Activated T-cell treated with anti-CD3 and anti-CD28 coated beads, Interleukin-2, amount 50 U/mL, for 24 hours (primary cell): Measurements from ENCODE around the gene LEMD2.
"Not testable (repeated sequence)": the region's sequence is repeated elsewhere in the genome, so short reads cannot be mapped to it uniquely, and the experiment has no call there.

ENCODE experiments used
- DNase-seq: peaks from one replicate; pipeline ENCODE4 v3.0.0-alpha.2; 2020
- H3K27ac Mint-ChIP-seq: 2 replicates; pipeline ENCODE4 v1.8.0; 2020; ENCODE audit warnings: mild to moderate bottlenecking, mixed read lengths
- H3K27me3 Mint-ChIP-seq: 2 replicates; pipeline ENCODE4 v1.8.0; 2020; ENCODE audit warnings: mixed read lengths
- H3K36me3 Mint-ChIP-seq: 2 replicates; pipeline ENCODE4 v1.8.0; 2020; ENCODE audit warnings: low read depth, mixed read lengths
- H3K4me1 Mint-ChIP-seq: 2 replicates; pipeline ENCODE4 v1.8.0; 2020; ENCODE audit warnings: low read depth, mixed read lengths
- H3K4me3 Mint-ChIP-seq: 2 replicates; pipeline ENCODE4 v1.8.0; 2020; ENCODE audit warnings: mild to moderate bottlenecking, moderate library complexity, mixed read lengths
- H3K9me3 Mint-ChIP-seq: 2 replicates; pipeline ENCODE4 v1.8.0; 2020; ENCODE audit warnings: mixed read lengths

The LEMD2 gene

GRCh38 chr6:33788694-33789549 is at the start of gene LEMD2:
Gene LEMD2 (minus strand): TSS chr6:33789130. CDS start chr6:33789116, 14 bp downstream.
- Mint-ChIP-seq H3K4me3 (peak within 1 kb of the TSS; percentile 92), H3K36me3 (peaks cover 42% of the 10 kb centered on the region), H3K27ac (peak within 1 kb of the TSS; percentile 98), H3K9me3 (no peaks in the 10 kb centered on the region), H3K27me3 (no peaks in the 10 kb centered on the region), H3K4me1 (peaks cover 47% of the 10 kb centered on the region)
- DNase-seq = peak; percentile 98

GRCh38 chr6:33837971-33838665 is 49.2 kb upstream of the LEMD2 start:
- no peak for DNase-seq
- peaks cover 19% of the 10 kb centered on the region for H3K4me1 Mint-ChIP-seq
- no peak overlapping the region for H3K27ac Mint-ChIP-seq
- no peaks in the 10 kb centered on the region for H3K9me3 Mint-ChIP-seq
- H3K27me3 Mint-ChIP-seq = no peaks in the 10 kb centered on the region
- H3K36me3 Mint-ChIP-seq = no peaks in the 10 kb centered on the region
- no peak overlapping the region for H3K4me3 Mint-ChIP-seq

- Mint-ChIP-seq H3K27me3 (no peaks in the 10 kb centered on the region), H3K4me1 (peaks cover 19% of the 10 kb centered on the region), H3K36me3 (no peaks in the 10 kb centered on the region), H3K9me3 (no peaks in the 10 kb centered on the region), H3K4me3 (no peak overlapping the region), H3K27ac (no peak overlapping the region)
- DNase-seq = no peak
Observed at GRCh38 chr6:33836806-33837469, 48.0 kb upstream of the LEMD2 start.

GRCh38 chr6:33834401-33835392 is 45.8 kb upstream of the LEMD2 start:
- Mint-ChIP-seq H3K36me3 (no peaks in the 10 kb centered on the region), H3K27me3 (peaks cover 4% of the 10 kb centered on the region), H3K27ac (no peak overlapping the region), H3K4me3 (no peak overlapping the region), H3K9me3 (no peaks in the 10 kb centered on the region), H3K4me1 (peaks cover 8% of the 10 kb centered on the region)
- DNase-seq = no peak

GRCh38 chr6:33833599-33833998 is 44.7 kb upstream of the LEMD2 start:
- no peaks in the 10 kb centered on the region for H3K4me1 Mint-ChIP-seq
- no peaks in the 10 kb centered on the region for H3K9me3 Mint-ChIP-seq
- no peaks in the 10 kb centered on the region for H3K36me3 Mint-ChIP-seq
- H3K4me3 Mint-ChIP-seq = no peak overlapping the region
- no peak overlapping the region for H3K27ac Mint-ChIP-seq
- DNase-seq = no peak
- H3K27me3 Mint-ChIP-seq = peaks cover 4% of the 10 kb centered on the region

GRCh38 chr6:33832831-33833230 is 43.9 kb upstream of the LEMD2 start:
- not testable (repeated sequence) for H3K27ac Mint-ChIP-seq, DNase-seq, H3K4me1 Mint-ChIP-seq, H3K36me3 Mint-ChIP-seq, H3K4me3 Mint-ChIP-seq, H3K27me3 Mint-ChIP-seq, H3K9me3 Mint-ChIP-seq

GRCh38 chr6:33831725-33832124 is 42.8 kb upstream of the LEMD2 start:
- not testable (repeated sequence) for H3K4me1 Mint-ChIP-seq, H3K9me3 Mint-ChIP-seq, H3K4me3 Mint-ChIP-seq, DNase-seq, H3K27me3 Mint-ChIP-seq, H3K27ac Mint-ChIP-seq, H3K36me3 Mint-ChIP-seq

GRCh38 chr6:33830635-33831240 is 41.8 kb upstream of the LEMD2 start:
- H3K27me3 Mint-ChIP-seq = peaks cover 4% of the 10 kb centered on the region
- H3K36me3 Mint-ChIP-seq = no peaks in the 10 kb centered on the region
- H3K4me1 Mint-ChIP-seq = no peaks in the 10 kb centered on the region
- no peak overlapping the region for H3K4me3 Mint-ChIP-seq
- DNase-seq = no peak
- H3K9me3 Mint-ChIP-seq = no peaks in the 10 kb centered on the region
- no peak overlapping the region for H3K27ac Mint-ChIP-seq

GRCh38 chr6:33828764-33829731 is 40.1 kb upstream of the LEMD2 start:
- H3K36me3 Mint-ChIP-seq = no peaks in the 10 kb centered on the region
- H3K4me3 Mint-ChIP-seq = no peak overlapping the region
- H3K27me3 Mint-ChIP-seq = peaks cover 4% of the 10 kb centered on the region
- H3K9me3 Mint-ChIP-seq = no peaks in the 10 kb centered on the region
- H3K27ac Mint-ChIP-seq = no peak overlapping the region
- no peaks in the 10 kb centered on the region for H3K4me1 Mint-ChIP-seq
- no peak for DNase-seq

GRCh38 chr6:33828452-33828763 is 39.5 kb upstream of the LEMD2 start:
- Mint-ChIP-seq H3K27me3 (peaks cover 4% of the 10 kb centered on the region), H3K36me3 (no peaks in the 10 kb centered on the region), H3K4me1 (no peaks in the 10 kb centered on the region), H3K9me3 (no peaks in the 10 kb centered on the region), H3K4me3 (no peak overlapping the region), H3K27ac (no peak overlapping the region)
- no peak for DNase-seq

- Mint-ChIP-seq H3K4me3 (no peak overlapping the region), H3K27ac (no peak overlapping the region), H3K27me3 (peaks cover 4% of the 10 kb centered on the region), H3K4me1 (no peaks in the 10 kb centered on the region), H3K36me3 (no peaks in the 10 kb centered on the region), H3K9me3 (no peaks in the 10 kb centered on the region)
- no peak for DNase-seq
Observed at GRCh38 chr6:33827546-33828451, 38.9 kb upstream of the LEMD2 start.

GRCh38 chr6:33826537-33826936 is 37.6 kb upstream of the LEMD2 start:
- DNase-seq = no peak
- H3K36me3 Mint-ChIP-seq = no peaks in the 10 kb centered on the region
- no peak overlapping the region for H3K27ac Mint-ChIP-seq
- peaks cover 4% of the 10 kb centered on the region for H3K27me3 Mint-ChIP-seq
- no peaks in the 10 kb centered on the region for H3K9me3 Mint-ChIP-seq
- no peaks in the 10 kb centered on the region for H3K4me1 Mint-ChIP-seq
- no peak overlapping the region for H3K4me3 Mint-ChIP-seq
